ENCODE measurements around the gene FRG2.
"Not testable (repeated sequence)": the region's sequence is repeated elsewhere in the genome, so short reads cannot be mapped to it uniquely, and the experiment has no call there.

The FRG2 gene

GRCh38 chr4:190015538-190016368, 11.3 kb downstream of the FRG2 start:
- peak; percentile 18 to 20 for DNase-seq

GRCh38 chr4:190014771-190015537, 12.1 kb downstream of the FRG2 start:
- DNase-seq, result peak in 1 of 2 experiments; percentile 31

DNA sequence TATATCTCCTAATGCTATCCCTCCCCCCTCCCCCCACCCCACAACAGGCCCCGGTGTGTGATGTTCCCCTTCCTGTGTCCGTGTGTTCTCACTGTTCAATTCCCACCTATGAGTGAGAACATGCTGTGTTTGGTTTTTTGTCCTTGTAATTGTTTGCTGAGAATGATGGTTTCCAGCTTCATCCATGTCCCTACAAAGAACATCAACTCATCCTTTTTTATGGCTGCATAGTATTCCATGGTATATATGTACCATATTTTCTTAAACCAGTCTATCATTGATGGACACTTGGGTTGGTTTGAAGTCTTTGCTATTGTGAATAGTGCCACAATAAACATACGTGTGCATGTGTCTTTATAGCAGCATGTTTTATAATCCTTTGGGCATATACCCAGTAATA, 37.1 kb downstream of the FRG2 start:
- DNase-seq, result not testable (repeated sequence)

- no peak for DNase-seq
Observed at GRCh38 chr4:189988877-189989431, 38.1 kb downstream of the FRG2 start.

- not testable (repeated sequence) for DNase-seq
Observed at GRCh38 chr4:189985651-189986243, 41.3 kb downstream of the FRG2 start.

GRCh38 chr4:189984661-189985060, 42.4 kb downstream of the FRG2 start:
- DNase-seq, result not testable (repeated sequence)

DNA sequence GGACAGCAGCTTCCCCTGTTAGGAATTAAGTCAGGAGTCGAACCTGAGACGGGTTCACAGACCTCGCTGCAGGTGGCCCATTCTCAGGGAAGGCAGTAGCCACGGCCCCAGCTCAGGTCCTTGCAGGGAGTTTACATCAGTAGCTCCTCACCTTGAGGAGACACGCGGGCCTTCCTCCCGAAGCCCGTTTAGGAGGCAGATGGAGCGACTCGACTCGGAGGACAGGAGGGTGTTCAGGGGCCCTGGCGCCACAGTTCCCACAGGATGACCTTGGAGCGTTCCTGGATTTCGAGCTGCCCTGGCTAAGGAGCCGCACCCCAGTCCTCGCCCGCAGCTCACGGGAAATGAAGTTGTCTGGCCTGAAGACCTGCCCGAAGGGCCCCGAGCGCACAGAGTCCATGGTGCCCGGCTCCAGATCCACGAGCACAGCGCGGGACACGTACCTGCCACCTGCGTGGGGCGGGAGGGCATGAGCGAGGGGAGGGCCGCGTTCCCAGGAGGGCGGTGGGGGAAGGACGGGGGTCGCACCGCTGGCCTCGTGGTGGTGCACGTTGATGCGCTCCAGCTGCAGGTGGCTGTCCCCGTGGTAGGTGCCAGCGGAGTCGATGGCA, 43.0 kb downstream of the FRG2 start:
- DNase-seq, result not testable (repeated sequence)

GRCh38 chr4:189981970-189982369, 45.1 kb downstream of the FRG2 start:
- no peak for DNase-seq

GRCh38 chr4:189980292-189980691, 46.8 kb downstream of the FRG2 start:
- DNase-seq, result not testable (repeated sequence)

DNA sequence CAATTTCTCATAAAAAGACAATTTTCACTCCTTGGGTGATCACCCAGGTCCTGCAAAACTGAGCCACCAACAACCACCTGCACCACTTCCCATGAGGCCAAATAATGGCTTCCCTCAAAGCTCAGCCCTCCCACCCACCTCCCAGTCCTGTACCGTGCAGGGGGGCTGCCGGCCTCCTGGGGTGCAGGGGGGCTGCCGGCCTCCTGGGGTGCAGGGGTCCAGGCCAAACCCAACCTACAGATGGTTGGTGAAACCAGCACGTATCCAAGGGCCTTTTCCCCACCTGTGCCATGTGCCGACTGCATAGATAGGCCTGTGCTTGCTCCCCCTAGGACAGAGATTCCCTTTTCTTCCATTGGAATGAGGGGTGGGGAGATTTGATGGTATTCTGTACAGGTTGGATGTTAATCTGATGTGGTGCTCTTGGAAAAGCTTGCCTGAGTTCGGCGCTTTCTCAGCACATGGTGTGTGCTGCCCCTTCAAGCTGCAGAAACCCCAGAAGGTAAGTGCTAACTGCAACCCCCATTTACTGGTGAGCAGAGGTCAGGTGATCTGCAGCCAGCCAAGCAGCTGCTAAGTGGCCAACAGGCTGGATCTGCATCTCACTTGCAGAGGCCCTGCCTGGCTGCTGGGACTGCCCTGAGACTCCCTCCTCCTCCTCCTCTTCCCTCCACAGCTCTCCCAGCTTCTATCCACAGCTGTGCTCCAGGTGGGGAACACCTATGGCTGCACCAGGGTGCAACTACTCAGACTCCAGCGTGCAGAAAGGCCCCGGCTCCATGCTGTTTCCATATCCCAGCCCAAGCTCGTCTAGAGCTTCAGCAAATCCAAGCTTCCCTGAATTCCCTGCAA, 47.6 kb downstream of the FRG2 start:
- DNase-seq, result no peak

Data from activated T-cell treated with anti-CD3 and anti-CD28 coated beads, Interleukin-2, amount 50 U/mL, for 48 hours (primary cell).